GM18526 (cell line): ENCODE data around the gene TEAD1.

Experiments used
- POLR2A ChIP-seq: IDR thresholded peaks from 3 replicates; pipeline ENCODE4 v1.6.1; 2011; ENCODE audit not compliant: insufficient read length; ENCODE audit errors: extremely low read depth

The TEAD1 gene

DNA sequence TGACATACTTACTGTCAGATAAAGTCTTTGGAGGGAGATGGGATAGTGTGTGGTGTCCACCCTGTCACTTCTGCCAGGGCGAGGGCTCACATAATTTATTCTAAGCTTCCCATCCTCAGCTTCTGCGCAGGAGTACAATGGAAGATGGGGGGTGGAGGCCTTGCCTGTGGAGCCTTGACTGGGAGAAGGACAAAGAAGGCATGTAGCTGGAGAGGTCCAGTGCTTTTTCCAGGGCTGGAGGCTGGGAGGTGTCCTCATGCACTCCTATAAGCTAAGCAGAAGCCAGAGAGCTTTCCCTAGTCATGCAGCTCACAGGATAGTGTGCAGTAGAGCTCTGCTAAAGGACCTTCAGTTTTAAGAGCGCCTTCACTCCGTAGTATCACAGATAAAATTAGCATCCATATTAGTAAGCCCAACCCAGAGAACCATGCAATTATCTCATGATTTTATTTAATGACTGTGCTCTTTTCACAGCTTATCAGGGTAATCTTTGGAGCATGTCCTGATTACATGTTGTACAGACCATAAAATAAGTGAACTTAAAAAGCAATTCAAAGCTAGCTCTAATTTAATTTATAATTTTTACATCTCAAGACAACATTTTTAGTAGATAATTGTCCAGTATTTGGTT lies 148.3 kb downstream of the TEAD1 start:
- TF ChIP-seq POLR2A, result no peak

DNA sequence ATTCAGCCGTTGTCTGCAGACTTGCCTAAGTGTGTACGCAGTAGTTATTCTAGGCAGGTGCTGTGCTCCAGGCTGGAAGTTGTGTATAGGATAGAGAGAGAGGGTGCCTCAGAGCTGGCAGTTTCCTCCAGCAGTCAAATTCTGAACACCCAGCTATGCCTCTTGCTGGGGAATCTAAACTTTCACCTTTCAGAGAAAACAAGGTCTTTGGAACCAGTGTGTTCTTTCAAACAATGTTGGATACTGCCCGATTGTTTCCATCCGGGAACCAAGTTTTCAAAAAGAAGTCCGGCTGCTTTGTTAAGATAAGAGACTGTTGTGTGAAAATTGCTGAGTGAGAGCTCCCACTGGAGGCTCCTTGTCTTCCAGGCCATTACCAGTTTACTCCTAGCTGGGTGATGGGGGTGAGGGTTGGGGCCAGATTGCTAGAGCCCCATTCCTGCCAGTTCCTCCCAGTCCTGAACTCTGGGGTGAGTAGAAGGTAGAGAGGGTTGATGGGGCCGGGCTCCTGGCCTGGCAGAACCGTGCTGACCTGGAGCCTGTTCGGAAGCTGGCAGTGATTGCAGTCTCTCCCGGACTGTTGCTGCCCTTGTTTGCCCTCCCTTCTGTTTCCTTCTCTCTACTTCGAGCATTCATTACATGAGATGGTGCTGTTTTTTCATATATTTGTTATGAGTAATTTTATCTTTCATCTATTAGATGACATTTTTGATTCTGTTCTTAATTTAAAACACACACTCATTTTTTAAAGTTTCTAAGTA lies 150.2 kb downstream of the TEAD1 start:
- TF ChIP-seq POLR2A, result no peak

DNA sequence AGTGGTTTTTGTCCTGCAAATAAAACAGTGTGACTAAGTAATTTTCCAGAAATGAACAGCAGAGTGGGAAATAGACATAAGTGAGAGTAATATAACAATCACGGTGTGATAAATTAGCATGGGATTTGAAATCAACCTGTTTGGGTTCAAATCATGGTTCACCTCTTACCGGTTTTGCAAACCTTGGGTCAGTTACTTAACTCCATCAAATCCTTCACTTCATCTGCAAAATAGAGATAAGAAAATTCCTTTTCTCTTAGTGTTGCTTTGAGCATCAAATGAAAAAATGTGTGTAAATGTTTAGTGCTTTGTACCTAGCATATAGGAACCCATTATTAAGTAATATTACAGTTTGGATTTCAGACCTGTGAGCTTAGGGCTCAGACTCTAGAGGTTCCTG lies 152.2 kb downstream of the TEAD1 start:
- no peak for TF ChIP-seq POLR2A

DNA sequence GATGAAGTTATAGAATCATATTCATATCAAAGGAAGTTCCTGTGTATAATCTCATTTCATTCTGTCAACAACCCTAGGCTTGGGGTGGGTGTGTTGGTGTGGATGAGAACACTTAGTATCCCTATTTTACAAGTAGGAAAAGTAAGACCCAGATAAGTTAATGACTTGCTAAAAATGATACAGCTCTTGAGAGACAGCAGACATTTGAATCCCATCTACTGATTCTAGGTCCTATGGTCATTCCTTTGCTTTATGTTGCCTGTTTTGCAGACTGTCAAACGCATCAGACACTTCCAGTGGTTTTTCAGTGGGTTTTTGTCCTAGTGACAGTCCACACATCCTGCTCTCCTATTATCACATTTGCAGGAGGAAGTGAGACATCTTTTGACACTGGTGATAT lies 153.1 kb downstream of the TEAD1 start:
- TF ChIP-seq POLR2A, result no peak

DNA sequence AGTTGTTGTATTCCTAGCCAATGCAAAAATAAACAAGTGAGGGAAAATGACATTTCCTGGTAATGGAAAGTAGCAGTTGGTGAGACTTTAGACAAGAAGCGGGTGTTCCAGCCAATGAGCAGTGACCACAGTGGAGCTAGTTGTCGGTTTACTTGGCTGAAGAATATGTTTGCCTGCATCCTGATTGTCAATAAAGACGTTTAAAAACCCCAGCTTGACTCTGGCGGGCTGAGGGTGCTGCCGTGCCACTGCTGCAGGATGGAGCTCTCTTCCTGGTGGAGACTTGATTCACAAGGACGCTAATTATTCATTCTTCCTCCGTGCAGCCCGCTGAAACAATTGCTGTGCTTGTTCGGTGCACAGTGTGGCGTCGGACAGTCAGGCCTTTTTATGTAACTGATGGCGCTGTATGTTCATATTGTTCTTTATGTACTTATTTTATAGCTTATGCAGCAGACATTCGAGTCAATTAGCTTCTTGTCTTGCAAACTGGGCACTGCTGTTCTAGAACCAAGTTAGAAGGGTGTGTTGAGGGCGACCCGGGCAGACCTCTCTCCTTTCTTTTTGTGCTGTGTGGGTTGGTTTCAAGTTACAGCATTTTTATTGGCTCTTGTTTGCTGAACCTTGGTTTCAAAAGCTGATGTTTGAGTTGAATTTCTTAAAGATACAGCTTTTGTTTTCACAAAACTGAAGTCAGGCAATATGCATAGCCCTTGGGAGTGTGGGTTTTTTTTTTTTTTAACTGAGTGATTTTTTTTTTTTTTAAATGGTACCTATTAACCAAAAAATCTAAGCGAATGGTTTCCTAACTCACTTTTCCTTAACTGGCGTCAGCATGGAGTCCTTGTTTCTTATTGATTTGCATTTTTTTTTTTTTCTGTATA lies 153.9 kb downstream of the TEAD1 start:
- no peak for TF ChIP-seq POLR2A

DNA sequence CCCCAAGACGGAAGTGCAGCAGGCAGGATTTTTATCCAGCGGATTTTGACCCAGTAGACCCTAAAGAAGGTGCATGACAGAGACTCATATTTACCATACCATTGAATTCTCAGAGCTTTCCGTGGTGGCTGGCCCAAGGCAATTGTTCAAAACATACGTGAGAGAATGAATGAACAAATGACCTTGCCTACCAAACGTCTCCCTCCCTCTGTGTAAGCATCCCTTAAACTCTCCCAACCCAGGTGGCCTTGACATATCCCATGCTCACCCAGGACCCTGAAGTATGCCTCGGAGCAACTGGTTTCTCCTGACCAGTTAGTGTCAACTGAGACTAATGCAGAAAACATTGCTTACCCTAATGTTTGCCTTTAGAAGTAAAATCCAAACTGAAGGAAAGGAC lies 154.9 kb downstream of the TEAD1 start:
- TF ChIP-seq POLR2A, result no peak

DNA sequence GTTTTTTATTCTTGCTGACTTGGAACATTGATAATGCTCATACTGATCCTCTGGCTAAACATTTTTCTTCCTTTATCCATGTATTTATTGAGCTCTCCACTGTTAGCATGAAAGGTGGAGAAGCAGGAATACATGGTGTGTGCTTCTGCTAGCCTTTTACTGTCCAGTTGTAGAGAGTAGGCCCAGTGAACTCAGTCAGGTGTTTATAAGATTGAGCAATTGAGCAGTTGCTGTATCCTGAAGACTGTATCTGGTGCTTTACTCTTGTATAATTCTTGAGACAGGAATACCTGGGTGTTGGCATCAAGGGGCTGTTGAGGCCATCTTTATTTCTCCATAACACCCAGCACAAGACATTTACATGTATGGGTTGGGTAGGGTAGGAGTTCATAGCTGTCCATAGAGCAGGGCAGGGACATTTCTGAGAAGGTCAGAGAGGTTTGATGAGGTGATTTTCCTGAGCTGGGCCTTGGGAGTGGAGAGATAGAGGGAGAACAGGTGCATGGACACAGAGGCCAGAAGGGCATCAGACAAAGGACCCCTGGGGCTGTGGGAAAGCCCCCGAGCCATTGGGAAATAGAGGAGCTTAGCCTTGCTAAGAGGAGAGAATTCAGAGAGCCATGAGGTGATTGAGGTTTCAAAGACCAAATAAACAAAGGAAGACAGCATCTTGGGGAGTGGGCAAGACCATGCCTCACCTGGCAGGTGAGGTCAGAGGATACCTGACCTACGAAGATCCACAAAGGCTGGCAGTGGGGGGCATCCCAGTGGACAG lies 155.5 kb downstream of the TEAD1 start:
- no peak for TF ChIP-seq POLR2A

DNA sequence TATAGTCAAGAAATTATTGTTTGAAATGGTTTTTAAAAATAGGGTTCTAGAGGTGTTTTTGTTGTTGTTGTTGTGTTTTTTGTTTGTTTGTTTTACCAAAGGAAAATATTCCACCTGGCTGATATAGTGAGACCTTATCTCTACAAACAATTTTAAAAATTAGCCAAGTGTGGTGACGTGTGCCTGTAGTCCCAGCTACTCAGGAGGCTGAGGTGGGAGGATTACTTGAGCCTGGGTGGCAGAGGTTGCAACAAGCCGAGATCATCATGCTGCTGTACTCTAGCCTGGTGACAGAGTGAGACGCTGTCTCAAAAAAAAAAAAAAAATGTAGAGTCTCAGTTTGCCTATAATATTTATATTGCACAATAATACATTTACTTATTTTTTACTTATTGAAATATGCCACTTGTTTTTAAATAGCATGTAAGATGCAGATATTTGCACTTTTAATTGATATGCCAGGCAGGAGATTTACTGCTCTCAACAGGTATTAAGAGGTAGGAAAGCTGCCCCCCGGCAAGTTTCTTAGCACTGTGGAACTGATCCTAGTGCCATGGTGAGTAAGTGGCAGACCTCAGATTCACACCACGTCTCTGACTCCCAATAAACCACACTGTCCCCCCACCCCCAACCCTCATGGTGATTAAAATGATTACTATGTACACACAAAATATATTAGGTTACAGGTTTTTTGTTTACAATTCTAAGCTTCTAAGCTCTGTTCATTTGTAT lies 157.4 kb downstream of the TEAD1 start:
- TF ChIP-seq POLR2A, result no peak

DNA sequence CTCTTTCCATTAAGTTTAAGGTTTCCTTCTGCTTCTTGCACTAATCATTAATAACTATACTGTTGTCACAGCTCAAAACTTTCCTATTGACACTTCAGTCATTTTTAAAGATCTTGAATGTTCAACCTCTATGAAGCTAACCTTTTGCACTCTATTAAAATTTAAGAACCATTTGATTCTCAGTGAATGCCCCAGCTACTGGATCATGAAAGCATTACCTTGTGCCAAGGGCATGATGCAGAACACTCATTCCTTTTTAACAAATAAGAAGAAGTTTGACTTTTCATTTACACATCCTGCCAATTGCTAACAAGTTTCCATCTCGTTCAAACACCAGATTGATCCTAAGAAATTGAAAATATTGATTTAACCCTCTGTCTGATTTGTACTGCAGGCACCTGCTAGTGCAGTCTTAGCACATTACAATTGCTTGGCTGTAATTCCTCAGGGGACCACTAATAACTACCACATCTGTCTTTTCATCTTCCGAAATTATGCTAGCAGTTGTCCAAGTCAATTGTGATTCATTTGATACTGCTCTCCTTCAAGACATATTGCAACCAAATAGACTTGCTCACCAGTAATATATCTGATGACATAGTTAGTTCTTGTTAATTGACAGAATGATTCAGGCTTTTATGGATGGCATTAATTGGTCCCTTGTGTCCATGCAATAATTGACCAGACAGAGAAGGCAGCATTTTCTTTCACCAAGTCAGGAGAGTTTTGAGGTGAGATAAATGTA lies 158.4 kb downstream of the TEAD1 start:
- no peak for TF ChIP-seq POLR2A

DNA sequence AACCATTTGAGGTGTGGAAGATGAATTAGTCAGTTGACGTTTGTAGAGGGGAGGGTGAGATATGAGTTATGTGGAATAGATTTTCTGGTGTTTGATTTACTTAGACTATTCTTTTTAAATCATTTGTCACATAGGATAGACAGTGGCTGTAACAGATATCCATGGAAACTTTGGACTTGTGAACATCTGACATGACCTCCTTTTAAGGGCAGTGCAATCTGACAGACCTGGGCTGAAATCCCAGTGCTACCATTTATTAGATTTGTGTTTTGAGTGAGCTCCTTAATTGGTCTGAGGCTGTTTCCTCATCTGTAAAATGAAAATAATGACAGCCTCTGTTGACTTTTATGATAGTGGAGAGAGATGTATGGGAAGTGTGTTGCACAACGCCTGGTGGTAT lies 159.9 kb downstream of the TEAD1 start:
- no peak for TF ChIP-seq POLR2A

DNA sequence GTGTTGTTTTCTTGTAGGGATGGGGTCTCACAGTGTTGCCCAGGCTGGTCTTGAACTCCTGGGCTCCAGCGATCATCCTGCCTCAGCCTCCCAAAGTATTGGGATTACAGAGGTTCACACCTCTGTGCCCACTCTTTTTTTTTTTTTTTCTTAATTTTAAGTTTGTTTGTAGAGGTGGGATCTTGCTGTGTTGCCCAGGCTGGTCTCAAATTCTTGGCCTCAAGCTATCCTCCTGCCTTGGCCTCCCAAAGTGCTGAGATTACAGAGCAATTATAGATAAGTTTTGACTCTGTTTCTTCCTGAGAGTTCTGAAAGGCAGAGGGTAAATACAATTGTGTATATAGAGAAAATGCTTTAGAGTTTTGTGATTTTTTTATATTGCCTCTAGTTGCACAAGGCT lies 160.4 kb downstream of the TEAD1 start:
- no peak for TF ChIP-seq POLR2A

DNA sequence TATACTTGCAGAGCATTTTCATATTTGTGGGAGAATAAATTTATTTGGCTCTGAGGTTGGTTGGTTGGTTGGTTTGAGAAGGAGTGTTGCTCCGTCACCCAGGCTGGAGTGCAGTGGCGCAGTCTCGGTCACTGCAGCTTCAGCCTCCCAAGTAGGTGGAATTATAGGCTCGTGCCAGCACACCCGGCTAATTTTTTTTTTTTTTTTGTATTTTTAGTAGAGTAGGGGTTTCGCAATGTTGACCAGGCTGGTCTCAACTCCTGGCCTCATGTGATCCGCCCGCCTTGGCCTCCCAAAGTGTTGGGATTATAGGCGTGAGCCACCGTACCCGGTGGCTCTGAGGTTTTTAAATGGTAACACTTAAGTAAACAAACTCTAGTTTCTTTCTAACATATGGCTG lies 161.1 kb downstream of the TEAD1 start:
- TF ChIP-seq POLR2A, result no peak

DNA sequence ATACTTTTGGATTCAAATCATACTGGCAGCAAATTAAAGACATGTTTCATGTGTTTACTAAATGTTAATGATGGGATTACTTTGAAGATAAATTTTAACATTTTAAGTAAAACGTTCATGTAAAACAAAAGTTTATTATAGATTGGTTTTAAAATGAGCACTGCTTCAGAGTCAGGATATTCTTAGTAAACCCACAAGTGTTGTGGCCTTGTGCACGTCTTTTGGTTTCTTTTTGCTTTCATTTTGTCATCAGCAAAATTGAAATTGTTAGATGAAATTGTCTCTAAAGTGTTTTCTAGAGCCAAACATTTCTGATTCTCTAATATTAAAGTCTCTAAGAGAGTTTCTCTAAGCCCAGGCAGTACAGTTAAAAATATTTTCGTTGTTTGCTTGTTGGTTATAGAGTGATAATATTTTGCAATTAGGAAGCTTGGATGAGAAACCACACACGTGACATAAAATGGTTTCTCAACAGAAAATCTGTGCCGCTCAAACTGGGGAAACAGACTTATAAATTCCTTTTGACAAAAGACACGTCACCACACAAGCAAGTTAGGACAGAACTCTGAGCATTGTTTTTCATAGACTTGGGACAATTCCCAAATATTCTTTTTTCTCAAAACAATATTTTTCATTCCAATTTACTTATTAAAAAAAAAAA lies 164.4 kb downstream of the TEAD1 start:
- no peak for TF ChIP-seq POLR2A

DNA sequence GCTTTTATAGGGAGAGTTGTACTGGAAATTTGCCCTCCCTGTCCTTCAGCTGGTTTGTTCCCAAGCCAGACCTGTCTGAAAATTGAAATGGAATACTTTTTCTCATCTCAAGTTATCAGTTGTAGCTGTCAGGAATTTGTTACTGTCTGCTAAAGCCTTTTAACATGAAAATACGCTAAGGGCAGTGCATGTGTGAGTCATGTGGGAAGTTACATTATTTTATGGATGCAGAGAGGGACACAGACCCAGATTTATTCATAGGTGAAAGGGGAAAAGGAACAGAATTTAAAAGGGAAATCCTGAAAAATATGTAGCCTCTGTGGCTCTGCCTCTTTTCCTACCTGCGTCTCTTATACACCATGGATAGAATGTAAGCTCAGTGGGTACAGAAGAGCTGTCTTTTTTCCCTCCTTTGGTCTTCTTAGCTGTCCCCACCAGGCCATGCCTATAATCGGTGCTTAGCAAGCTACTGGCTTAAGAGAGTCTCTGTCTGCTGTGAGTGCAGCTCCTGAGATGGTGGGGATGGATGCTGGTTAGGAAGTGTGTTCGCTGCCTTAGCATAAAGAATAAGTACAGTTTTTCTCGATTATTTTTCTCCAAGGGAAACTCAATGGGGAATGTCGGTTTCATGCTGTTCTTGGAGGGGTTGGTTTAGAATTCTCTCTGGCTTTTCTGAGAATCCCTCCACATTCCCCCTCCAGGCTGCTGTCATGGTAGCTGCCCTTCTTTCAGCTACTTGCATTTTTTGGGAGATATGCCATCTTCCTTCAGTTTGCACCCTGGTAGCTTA lies 166.8 kb downstream of the TEAD1 start:
- TF ChIP-seq POLR2A, result no peak
